HEK293 (cell line): ENCODE measurements around the gene HCN4.

ENCODE experiments used
- BCL6B ChIP-seq: fragments of 450-650 bp; formaldehyde crosslinking; IDR thresholded peaks from 2 replicates; pipeline ENCODE4 v1.5.1; 2017; ENCODE audit warnings: missing biosample characterization, missing genetic modification characterization
- HOXA7 ChIP-seq: sonication (generic); formaldehyde crosslinking; IDR thresholded peaks from 2 replicates; pipeline ENCODE4 v1.8.1; 2022; ENCODE audit warnings: missing genetic modification reagents, borderline replicate concordance
- KLF8 ChIP-seq: fragments of 450-650 bp; formaldehyde crosslinking; IDR thresholded peaks from 2 replicates; pipeline ENCODE4 v1.5.1; 2016; ENCODE audit warnings: missing biosample characterization, missing genetic modification characterization
- PRDM1 ChIP-seq: fragments of 450-650 bp; formaldehyde crosslinking; IDR thresholded peaks from 2 replicates; pipeline ENCODE4; 2016; ENCODE audit warnings: missing biosample characterization, missing genetic modification characterization
- SALL2 ChIP-seq: fragments of 450-650 bp; formaldehyde crosslinking; IDR thresholded peaks from 2 replicates; pipeline ENCODE4 v1.5.0; 2017; ENCODE audit warnings: missing biosample characterization, mild to moderate bottlenecking, missing genetic modification characterization, borderline replicate concordance
- SETDB1 ChIP-seq: IDR thresholded peaks from one replicate; pipeline ENCODE4 v1.6.1; 2017; ENCODE audit warnings: mild to moderate bottlenecking, low read length, moderate library complexity, mixed read lengths; ENCODE audit not compliant: insufficient read length
- SP3 ChIP-seq: fragments of 450-650 bp; formaldehyde crosslinking; IDR thresholded peaks from 2 replicates; pipeline ENCODE4 v1.5.1; 2016; ENCODE audit warnings: missing biosample characterization, missing genetic modification characterization
- YY1 ChIP-seq: fragments of 450-650 bp; formaldehyde crosslinking; IDR thresholded peaks from 2 replicates; pipeline ENCODE4 v1.5.1; 2018; ENCODE audit warnings: missing biosample characterization, missing genetic modification characterization
- ZFHX2 ChIP-seq: fragments of 450-650 bp; formaldehyde crosslinking; conservative IDR thresholded peaks from 2 replicates; pipeline ENCODE4 v1.5.1; 2016; ENCODE audit warnings: missing biosample characterization, missing genetic modification characterization
- ZFP69B ChIP-seq: fragments of 450-650 bp; formaldehyde crosslinking; IDR thresholded peaks from 2 replicates; pipeline ENCODE4 v1.5.1; 2016; ENCODE audit warnings: missing biosample characterization, missing genetic modification characterization
- ZNF2 ChIP-seq: fragments of 450-650 bp; formaldehyde crosslinking; IDR thresholded peaks from 2 replicates; pipeline ENCODE4 v1.5.1; 2016; ENCODE audit warnings: missing biosample characterization, missing genetic modification characterization
- ZNF202 ChIP-seq: fragments of 450-650 bp; formaldehyde crosslinking; IDR thresholded peaks from 2 replicates; pipeline ENCODE4 v1.5.1; 2016; ENCODE audit warnings: missing biosample characterization, missing genetic modification characterization, borderline replicate concordance
- ZNF214 ChIP-seq: fragments of 450-650 bp; formaldehyde crosslinking; IDR thresholded peaks from 2 replicates; pipeline ENCODE4 v1.5.1; 2017; ENCODE audit warnings: missing biosample characterization, mild to moderate bottlenecking, missing genetic modification characterization, borderline replicate concordance
- ZNF280C ChIP-seq: fragments of 450-650 bp; formaldehyde crosslinking; IDR thresholded peaks from 2 replicates; pipeline ENCODE4 v1.5.1; 2016; ENCODE audit warnings: missing biosample characterization, missing genetic modification characterization
- ZNF341 ChIP-seq: fragments of 450-650 bp; formaldehyde crosslinking; IDR thresholded peaks from 2 replicates; pipeline ENCODE4; 2016; ENCODE audit warnings: low read depth, missing biosample characterization, missing genetic modification characterization
- ZNF488 ChIP-seq: fragments of 450-650 bp; formaldehyde crosslinking; IDR thresholded peaks from 2 replicates; pipeline ENCODE4 v1.5.1; 2016; ENCODE audit warnings: missing biosample characterization, missing genetic modification characterization
- ZNF555 ChIP-seq: fragments of 450-650 bp; formaldehyde crosslinking; conservative IDR thresholded peaks from 2 replicates; pipeline ENCODE4 v1.5.1; 2017; ENCODE audit warnings: missing biosample characterization, mild to moderate bottlenecking, missing genetic modification characterization, inconsistent platforms
- ZNF747 ChIP-seq: fragments of 450-650 bp; formaldehyde crosslinking; IDR thresholded peaks from 2 replicates; pipeline ENCODE4 v1.5.1; 2016; ENCODE audit warnings: missing biosample characterization, missing genetic modification characterization
- ZNF768 ChIP-seq: fragments of 450-650 bp; formaldehyde crosslinking; IDR thresholded peaks from 2 replicates; pipeline ENCODE4 v1.5.1; 2018; ENCODE audit warnings: missing biosample characterization, mild to moderate bottlenecking, missing genetic modification characterization
- ZSCAN4 ChIP-seq: fragments of 450-650 bp; formaldehyde crosslinking; IDR thresholded peaks from 2 replicates; pipeline ENCODE4 v1.5.1; 2017; ENCODE audit warnings: missing biosample characterization, missing genetic modification characterization
- TF ChIP-seq, protein P1 (sequence below): fragments of 450-650 bp; IDR thresholded peaks from 2 replicates; pipeline ENCODE4 v1.5.1; 2018; ENCODE audit warnings: missing biosample characterization, missing genetic modification characterization
- TF ChIP-seq, protein P2 (sequence below): fragments of 450-650 bp; formaldehyde crosslinking; IDR thresholded peaks from 2 replicates; pipeline ENCODE4 v1.5.0; 2017; ENCODE audit warnings: missing biosample characterization, missing genetic modification characterization, borderline replicate concordance

HCN4 gene

GRCh38 chr15:73369154-73369694 is 466 bp upstream of the HCN4 start (continued):
- TF ChIP-seq ZSCAN4 (tag by site-specific recombination) (no peak), ZNF341 (tag by site-specific recombination) (no peak), HOXA7 (CRISPR knock-in tag) (no peak), YY1 (no peak), ZNF214 (no peak), BCL6B (tag by site-specific recombination) (peak; percentile 95), PRDM1 (tag by site-specific recombination) (no peak), KLF8 (tag by site-specific recombination) (no peak), ZNF555 (no peak), SETDB1 (no peak), ZNF488 (no peak), SALL2 (tag by site-specific recombination) (no peak), ZNF202 (tag by site-specific recombination) (no peak), ZFP69B (tag by site-specific recombination) (peak; percentile 76; the same call in 1 of the 2 replicates), ZFHX2 (tag by site-specific recombination) (peak; percentile 12; the same call in 1 of the 2 replicates), ZNF768 (tag by site-specific recombination) (no peak), SP3 (tag by site-specific recombination) (0 out of 2 replicates have a peak, but pooled peaks have one; percentile 12), ZNF2 (no peak), ZNF747 (tag by site-specific recombination) (no peak), ZNF280C (tag by site-specific recombination) (no peak)
- TF ChIP-seq, protein P1, sequence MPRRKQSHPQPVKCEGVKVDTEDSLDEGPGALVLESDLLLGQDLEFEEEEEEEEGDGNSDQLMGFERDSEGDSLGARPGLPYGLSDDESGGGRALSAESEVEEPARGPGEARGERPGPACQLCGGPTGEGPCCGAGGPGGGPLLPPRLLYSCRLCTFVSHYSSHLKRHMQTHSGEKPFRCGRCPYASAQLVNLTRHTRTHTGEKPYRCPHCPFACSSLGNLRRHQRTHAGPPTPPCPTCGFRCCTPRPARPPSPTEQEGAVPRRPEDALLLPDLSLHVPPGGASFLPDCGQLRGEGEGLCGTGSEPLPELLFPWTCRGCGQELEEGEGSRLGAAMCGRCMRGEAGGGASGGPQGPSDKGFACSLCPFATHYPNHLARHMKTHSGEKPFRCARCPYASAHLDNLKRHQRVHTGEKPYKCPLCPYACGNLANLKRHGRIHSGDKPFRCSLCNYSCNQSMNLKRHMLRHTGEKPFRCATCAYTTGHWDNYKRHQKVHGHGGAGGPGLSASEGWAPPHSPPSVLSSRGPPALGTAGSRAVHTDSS (tag by site-specific recombination), result no peak
- TF ChIP-seq, protein P2, sequence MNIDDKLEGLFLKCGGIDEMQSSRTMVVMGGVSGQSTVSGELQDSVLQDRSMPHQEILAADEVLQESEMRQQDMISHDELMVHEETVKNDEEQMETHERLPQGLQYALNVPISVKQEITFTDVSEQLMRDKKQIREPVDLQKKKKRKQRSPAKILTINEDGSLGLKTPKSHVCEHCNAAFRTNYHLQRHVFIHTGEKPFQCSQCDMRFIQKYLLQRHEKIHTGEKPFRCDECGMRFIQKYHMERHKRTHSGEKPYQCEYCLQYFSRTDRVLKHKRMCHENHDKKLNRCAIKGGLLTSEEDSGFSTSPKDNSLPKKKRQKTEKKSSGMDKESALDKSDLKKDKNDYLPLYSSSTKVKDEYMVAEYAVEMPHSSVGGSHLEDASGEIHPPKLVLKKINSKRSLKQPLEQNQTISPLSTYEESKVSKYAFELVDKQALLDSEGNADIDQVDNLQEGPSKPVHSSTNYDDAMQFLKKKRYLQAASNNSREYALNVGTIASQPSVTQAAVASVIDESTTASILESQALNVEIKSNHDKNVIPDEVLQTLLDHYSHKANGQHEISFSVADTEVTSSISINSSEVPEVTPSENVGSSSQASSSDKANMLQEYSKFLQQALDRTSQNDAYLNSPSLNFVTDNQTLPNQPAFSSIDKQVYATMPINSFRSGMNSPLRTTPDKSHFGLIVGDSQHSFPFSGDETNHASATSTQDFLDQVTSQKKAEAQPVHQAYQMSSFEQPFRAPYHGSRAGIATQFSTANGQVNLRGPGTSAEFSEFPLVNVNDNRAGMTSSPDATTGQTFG (tag by site-specific recombination), result no peak
